ENCODE results near the gene TBXAS1. TPM values are rescaled to one million over a fixed set of nuclear protein-coding genes. Genes with fewer than 3 reads are reported as not detected.

TBXAS1 gene
- total RNA-seq, 4 donors from 2014 or later = 9.8 to 31.3 (median 13.5) TPM

GRCh38 chr7:140055833-140056232 is 226.8 kb downstream of the TBXAS1 start:
- peaks cover 17 to 24% (median 21%) of the 10 kb centered on the region in 4 donors for H3K4me1 ChIP-seq
- H3K4me3 ChIP-seq = no peak overlapping the region
- TF ChIP-seq POLR2A (IDR thresholded peaks at IDR 0.05; ENCODE audit: low read depth) (no peak), EP300 (IDR thresholded peaks at IDR 0.05) (no peak), POLR2AphosphoS5 (IDR thresholded peaks at IDR 0.05) (no peak), CTCF (IDR thresholded peaks at IDR 0.05) (no peak)
- H3K9me3 ChIP-seq = no peaks in the 10 kb centered on the region
- no peak for DNase-seq (ENCODE audit: extremely low spot score)
- intact Hi-C loops (cut with DNase I) = no loop called here
- H3K36me3 ChIP-seq = peaks cover 0 to 30% (median 6%) of the 10 kb centered on the region in 4 donors
- H3K27ac ChIP-seq (replicated peaks in 1 of 4) = no peak overlapping the region
- H3K27me3 ChIP-seq = no peaks in the 10 kb centered on the region
- 95% methylated on average over 2 of the region's 2 CpGs for WGBS

GRCh38 chr7:140056431-140057142 is 227.5 kb downstream of the TBXAS1 start:
- Histone ChIP-seq H3K9me3 (no peaks in the 10 kb centered on the region), H3K27me3 (no peaks in the 10 kb centered on the region), H3K27ac (replicated peaks in 1 of 4) (no peak overlapping the region), H3K4me3 (no peak overlapping the region), H3K36me3 (peaks cover 0 to 26% (median 6%) of the 10 kb centered on the region in 4 donors), H3K4me1 (peaks cover 23 to 31% (median 29%) of the 10 kb centered on the region in 4 donors)
- intact Hi-C loops (cut with DNase I) = no loop called here
- DNase-seq (ENCODE audit: extremely low spot score) = no peak
- 96% methylated on average over 5 of the region's 5 CpGs for WGBS
- TF ChIP-seq POLR2AphosphoS5 (IDR thresholded peaks at IDR 0.05) (no peak), POLR2A (IDR thresholded peaks at IDR 0.05; ENCODE audit: low read depth) (no peak), CTCF (IDR thresholded peaks at IDR 0.05) (no peak), EP300 (IDR thresholded peaks at IDR 0.05) (no peak)

- Histone ChIP-seq H3K4me1 (peaks cover 24 to 37% (median 32%) of the 10 kb centered on the region in 4 donors), H3K4me3 (no peak overlapping the region), H3K36me3 (peaks cover 0 to 21% (median 6%) of the 10 kb centered on the region in 4 donors), H3K27me3 (no peaks in the 10 kb centered on the region), H3K9me3 (no peaks in the 10 kb centered on the region), H3K27ac (replicated peaks in 1 of 4) (no peak overlapping the region)
- intact Hi-C loops (cut with DNase I) = no loop called here
- no peak for DNase-seq (ENCODE audit: extremely low spot score)
- 98% methylated on average over 3 of the region's 3 CpGs for WGBS
- TF ChIP-seq POLR2A (IDR thresholded peaks at IDR 0.05; ENCODE audit: low read depth) (no peak), EP300 (IDR thresholded peaks at IDR 0.05) (no peak), POLR2AphosphoS5 (IDR thresholded peaks at IDR 0.05) (no peak), CTCF (IDR thresholded peaks at IDR 0.05) (no peak)
Measured at GRCh38 chr7:140057143-140057535, 228.1 kb downstream of the TBXAS1 start.

GRCh38 chr7:140058517-140058916 is 229.5 kb downstream of the TBXAS1 start:
- Histone ChIP-seq H3K27me3 (no peaks in the 10 kb centered on the region), H3K36me3 (peaks cover 0 to 21% (median 6%) of the 10 kb centered on the region in 4 donors), H3K4me3 (no peak overlapping the region), H3K9me3 (no peaks in the 10 kb centered on the region), H3K27ac (replicated peaks in 1 of 4) (no peak overlapping the region), H3K4me1 (peaks cover 24 to 45% (median 36%) of the 10 kb centered on the region in 4 donors)
- no peak for DNase-seq (ENCODE audit: extremely low spot score)
- WGBS = 67% methylated on average over 7 of the region's 7 CpGs
- TF ChIP-seq CTCF (IDR thresholded peaks at IDR 0.05) (no peak), POLR2AphosphoS5 (IDR thresholded peaks at IDR 0.05) (no peak), POLR2A (IDR thresholded peaks at IDR 0.05; ENCODE audit: low read depth) (no peak), EP300 (IDR thresholded peaks at IDR 0.05) (no peak)
- intact Hi-C loops (cut with DNase I) = no loop called here

All from esophagus muscularis mucosa (tissue), 4 donors.